H7 (cell line): ENCODE results near the gene UBE2L5. TPM values are rescaled to one million over a fixed set of nuclear protein-coding genes. Genes with fewer than 3 reads are reported as not detected.

Experiments
- DNase-seq: peaks from one replicate; pipeline ENCODE4 v3.0.0; 2012
- H3K27me3 ChIP-seq: 2 replicates; pipeline ENCODE4 v1.6.0; 2011; ENCODE audit warnings: mild to moderate bottlenecking, low read length; ENCODE audit not compliant: control insufficient read depth, insufficient read depth
- H3K36me3 ChIP-seq: replicated peaks from 2 replicates; pipeline ENCODE4 v1.5.1; 2011; ENCODE audit warnings: low read length; ENCODE audit not compliant: control insufficient read depth, insufficient read depth
- H3K4me3 ChIP-seq: 2 replicates; pipeline ENCODE4 v1.5.1; 2011; ENCODE audit warnings: low read depth, mild to moderate bottlenecking, control low read depth, low read length, moderate library complexity; ENCODE audit not compliant: insufficient read depth
- total RNA-seq: library from RNA; depleted of rRNA; stranded (reverse); fragments of >200 nt; shearing (Covaris generic); gene quantifications from 2 replicates; pipeline ENCODE4 v1.2.3, GENCODE V29; 2014

The UBE2L5 gene
- total RNA-seq, 1 experiment from 2014 or later: not detected

- Histone ChIP-seq H3K27me3 (peaks cover 8% of the 10 kb centered on the region), H3K4me3 (no peak overlapping the region), H3K36me3 (no peaks in the 10 kb centered on the region)
- no peak for DNase-seq
These were observed 6.8 kb upstream of the UBE2L5 start for GRCh38 chr13:30415430-30416030.

- no peak for DNase-seq
- no peak overlapping the region for H3K4me3 ChIP-seq
These were observed 5.8 kb upstream of the UBE2L5 start for GRCh38 chr13:30416471-30416870.

DNA sequence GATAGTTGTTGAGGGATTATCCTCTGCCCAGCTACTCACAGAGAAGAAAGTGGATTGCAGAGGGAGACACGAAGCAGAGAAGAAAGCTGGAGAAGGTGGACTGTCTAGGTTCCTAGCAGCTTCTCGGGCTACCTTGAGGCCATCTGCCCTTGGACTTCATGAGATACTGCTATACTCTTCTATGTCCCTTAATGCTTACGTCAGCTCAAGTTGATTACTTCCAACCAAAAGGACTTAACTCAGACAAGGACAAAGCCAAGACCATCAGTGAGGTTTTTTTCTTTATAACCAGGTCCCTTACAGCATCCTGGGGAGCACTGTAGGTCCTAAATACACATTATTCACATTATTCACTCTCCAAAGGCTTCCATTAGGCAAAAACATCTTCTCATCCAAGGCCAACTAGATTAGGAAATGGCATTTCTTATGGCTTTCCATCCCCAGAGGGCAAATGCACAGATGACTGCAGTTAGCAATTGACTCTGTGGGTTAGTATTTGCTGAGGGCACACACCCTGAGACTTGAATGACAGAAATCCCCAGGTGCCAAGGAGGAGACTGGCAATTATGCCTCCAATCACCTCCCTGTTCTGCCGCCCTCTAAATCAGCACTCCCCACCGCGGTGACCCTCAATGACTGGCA is 4.1 kb upstream of the UBE2L5 start:
- no peak for DNase-seq
- Histone ChIP-seq H3K4me3 (no peak overlapping the region), H3K27me3 (peaks cover 11% of the 10 kb centered on the region), H3K36me3 (no peaks in the 10 kb centered on the region)

More at GRCh38 chr13:30416471-30416870, 5.8 kb upstream of the UBE2L5 start:
- H3K36me3 ChIP-seq: no peaks in the 10 kb centered on the region
- H3K27me3 ChIP-seq: peaks cover 11% of the 10 kb centered on the region

DNA sequence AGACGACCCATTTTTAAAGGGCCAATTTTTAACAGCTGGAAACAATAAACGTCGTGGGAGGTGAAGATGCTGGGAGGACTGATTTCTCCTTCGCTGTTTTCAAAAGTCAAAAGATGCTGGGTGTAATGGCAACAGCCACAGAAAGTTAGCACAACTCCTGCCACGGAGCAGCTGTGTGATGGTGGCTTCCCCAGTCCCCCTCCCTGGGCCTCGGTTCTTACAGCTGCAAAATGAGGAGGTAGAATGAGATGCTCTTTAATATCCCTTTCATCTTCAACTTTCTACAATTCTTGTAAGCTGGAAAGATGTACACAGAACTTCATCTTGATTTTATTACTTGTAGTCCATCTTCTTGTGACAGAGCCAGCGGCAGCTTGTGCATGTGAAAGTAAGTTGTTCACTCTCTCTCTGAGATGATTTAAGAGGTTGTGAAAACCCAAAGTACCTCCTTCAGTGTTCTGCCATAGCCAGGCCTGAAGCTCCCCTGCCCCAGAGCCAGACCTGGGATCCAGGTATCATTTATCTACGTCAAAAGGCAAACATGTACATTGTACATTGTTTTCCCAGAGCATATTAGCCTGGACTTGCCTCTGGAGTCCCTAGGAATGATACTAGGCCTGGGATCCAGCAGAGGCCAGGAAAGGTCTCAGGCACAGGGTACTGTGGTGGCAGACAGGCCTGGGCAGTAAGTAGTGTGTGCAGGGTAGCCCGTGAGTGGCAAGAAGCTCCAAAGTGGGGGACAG is 3.4 kb upstream of the UBE2L5 start:
- Histone ChIP-seq H3K36me3 (no peaks in the 10 kb centered on the region), H3K4me3 (no peak overlapping the region), H3K27me3 (peaks cover 11% of the 10 kb centered on the region)
- no peak for DNase-seq

DNA sequence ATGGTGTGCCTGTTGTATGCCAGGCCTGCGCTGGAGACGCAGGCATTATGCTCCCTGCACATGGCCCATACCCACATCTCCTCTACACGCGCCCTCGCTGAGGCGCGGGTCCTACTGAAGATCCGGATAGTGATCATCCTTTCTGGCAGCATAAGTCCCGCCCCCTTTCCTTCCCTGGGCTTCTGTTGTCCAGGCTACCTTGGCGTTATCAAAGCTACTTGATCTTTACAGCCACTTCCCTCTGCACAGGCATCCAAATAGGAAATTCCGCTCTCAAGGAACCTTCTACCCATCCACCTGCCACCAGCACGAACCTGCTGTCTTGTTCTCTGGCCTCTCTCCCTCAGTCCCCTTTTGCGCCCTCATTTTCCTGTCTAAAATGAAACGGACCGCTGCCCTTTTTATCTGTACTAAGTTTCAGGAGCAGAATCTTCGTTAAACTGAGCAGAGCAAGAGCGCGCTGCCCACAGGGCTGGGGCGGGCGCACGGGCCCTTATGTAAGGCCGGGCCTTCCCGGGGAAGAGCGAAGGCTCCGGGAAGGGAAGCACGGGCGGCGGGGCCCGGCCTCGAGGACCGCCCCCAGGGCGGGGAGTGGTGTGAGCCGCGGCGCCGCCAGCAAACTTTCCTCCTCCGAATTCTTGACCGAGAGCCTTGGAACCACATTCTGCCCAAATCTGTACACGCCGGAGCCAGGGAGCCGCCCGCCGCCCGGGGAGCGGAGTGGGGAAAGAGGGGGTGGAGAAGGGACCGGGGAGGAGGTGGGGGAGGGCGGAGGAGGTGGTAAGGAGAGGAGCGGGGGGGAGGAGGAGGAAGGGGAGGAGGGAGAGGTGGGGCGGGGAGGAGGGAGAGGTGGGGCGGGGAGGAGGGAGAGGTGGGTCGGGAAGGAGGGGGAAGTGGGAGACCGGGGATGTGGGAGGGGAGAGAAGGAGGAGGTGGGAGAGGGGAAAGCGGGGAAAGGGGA is 920 bp upstream of the UBE2L5 start:
- Histone ChIP-seq H3K4me3 (peak overlapping the region; percentile 64), H3K27me3 (peaks cover 11% of the 10 kb centered on the region), H3K36me3 (no peaks in the 10 kb centered on the region)
- peak; percentile 89 for DNase-seq

DNA sequence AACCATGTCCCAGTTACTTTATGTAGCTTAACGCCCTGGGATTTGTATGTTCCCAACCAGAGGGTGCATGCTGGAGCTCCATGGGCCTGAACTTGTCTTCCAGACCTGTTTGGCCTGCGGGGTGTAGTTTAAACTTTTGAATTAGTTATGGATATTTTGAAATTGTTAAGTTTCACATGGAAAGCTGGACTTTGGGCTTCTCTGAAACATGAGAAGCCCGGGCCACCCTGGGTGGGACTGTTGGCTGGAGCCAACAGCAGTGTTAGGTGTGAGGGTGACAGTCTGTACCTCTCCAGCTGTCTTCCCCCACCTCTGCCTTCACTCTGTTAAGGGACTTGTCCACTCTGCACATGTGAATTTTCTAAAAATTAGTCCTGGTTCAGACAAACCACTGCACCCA is 1.6 kb downstream of the UBE2L5 start:
- no peak for DNase-seq
- H3K4me3 ChIP-seq: no peak overlapping the region
- no peaks in the 10 kb centered on the region for H3K36me3 ChIP-seq
- peaks cover 11% of the 10 kb centered on the region for H3K27me3 ChIP-seq

DNA sequence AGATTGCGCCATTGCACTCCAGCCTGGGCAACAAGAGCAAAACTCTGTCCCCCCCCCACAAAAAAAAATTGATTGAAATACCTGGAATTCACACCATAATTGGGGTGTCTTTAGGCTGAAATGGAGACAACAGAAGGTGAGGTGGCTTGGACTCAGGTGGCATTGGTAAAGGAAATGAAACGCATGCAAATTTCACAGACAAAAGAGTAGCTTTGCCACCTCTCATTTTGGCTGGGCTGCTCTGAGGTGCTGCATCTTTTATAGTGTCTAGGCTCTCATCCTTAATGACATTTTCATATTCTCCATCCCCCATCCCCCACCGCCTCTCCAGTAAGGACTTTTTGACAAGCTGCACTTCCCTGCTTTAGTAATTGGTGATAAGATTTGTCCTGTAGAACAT is 6.9 kb downstream of the UBE2L5 start:
- Histone ChIP-seq H3K27me3 (no peaks in the 10 kb centered on the region), H3K36me3 (no peaks in the 10 kb centered on the region), H3K4me3 (no peak overlapping the region)
- no peak for DNase-seq

GRCh38 chr13:30429721-30430694 is 7.7 kb downstream of the UBE2L5 start:
- H3K27me3 ChIP-seq: no peaks in the 10 kb centered on the region
- no peaks in the 10 kb centered on the region for H3K36me3 ChIP-seq
- DNase-seq: no peak
- H3K4me3 ChIP-seq: no peak overlapping the region

GRCh38 chr13:30431269-30431940 is 9.1 kb downstream of the UBE2L5 start:
- Histone ChIP-seq H3K27me3 (no peaks in the 10 kb centered on the region), H3K4me3 (no peak overlapping the region), H3K36me3 (no peaks in the 10 kb centered on the region)
- DNase-seq: no peak

DNA sequence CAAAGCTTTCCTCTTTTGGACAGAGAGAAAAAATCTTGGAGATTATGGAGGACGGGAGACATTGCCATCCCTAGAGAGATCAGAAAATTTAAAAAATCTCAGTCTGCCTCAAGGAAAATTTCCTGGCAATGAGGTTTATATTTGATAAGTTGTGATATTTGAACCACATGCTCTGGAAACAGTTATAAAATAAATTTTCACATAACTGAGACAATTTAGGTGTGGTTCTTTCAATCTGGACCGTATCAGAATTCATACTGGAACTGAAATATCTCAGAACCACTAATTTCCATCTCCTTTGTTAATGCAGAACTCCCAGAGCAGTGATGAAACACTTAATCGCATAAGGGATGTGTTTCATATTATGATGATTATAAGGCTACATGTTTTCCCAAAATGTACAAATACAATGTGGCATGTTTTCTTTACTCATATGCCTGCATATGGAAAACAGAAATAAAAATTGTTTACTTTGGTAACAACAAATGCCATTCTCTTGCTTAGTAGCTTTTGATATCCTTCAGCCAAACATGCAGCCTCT is 13.7 kb downstream of the UBE2L5 start:
- no peaks in the 10 kb centered on the region for H3K36me3 ChIP-seq

GRCh38 chr13:30437177-30437576 is 14.9 kb downstream of the UBE2L5 start:
- Histone ChIP-seq H3K36me3 (no peaks in the 10 kb centered on the region), H3K4me3 (no peak overlapping the region), H3K27me3 (no peaks in the 10 kb centered on the region)
- DNase-seq: no peak

More for the DNA sequence above, 13.7 kb downstream of the UBE2L5 start:
- Histone ChIP-seq H3K27me3 (no peaks in the 10 kb centered on the region), H3K4me3 (no peak overlapping the region)
- no peak for DNase-seq

GRCh38 chr13:30438286-30438685 is 16.0 kb downstream of the UBE2L5 start:
- no peaks in the 10 kb centered on the region for H3K36me3 ChIP-seq
- no peaks in the 10 kb centered on the region for H3K27me3 ChIP-seq
- DNase-seq: no peak
- no peak overlapping the region for H3K4me3 ChIP-seq
